Measurements from ENCODE around the gene TSEN2.
"Not testable (repeated sequence)": the region's sequence is repeated elsewhere in the genome, so short reads cannot be mapped to it uniquely, and the experiment has no call there.

The TSEN2 gene

DNA sequence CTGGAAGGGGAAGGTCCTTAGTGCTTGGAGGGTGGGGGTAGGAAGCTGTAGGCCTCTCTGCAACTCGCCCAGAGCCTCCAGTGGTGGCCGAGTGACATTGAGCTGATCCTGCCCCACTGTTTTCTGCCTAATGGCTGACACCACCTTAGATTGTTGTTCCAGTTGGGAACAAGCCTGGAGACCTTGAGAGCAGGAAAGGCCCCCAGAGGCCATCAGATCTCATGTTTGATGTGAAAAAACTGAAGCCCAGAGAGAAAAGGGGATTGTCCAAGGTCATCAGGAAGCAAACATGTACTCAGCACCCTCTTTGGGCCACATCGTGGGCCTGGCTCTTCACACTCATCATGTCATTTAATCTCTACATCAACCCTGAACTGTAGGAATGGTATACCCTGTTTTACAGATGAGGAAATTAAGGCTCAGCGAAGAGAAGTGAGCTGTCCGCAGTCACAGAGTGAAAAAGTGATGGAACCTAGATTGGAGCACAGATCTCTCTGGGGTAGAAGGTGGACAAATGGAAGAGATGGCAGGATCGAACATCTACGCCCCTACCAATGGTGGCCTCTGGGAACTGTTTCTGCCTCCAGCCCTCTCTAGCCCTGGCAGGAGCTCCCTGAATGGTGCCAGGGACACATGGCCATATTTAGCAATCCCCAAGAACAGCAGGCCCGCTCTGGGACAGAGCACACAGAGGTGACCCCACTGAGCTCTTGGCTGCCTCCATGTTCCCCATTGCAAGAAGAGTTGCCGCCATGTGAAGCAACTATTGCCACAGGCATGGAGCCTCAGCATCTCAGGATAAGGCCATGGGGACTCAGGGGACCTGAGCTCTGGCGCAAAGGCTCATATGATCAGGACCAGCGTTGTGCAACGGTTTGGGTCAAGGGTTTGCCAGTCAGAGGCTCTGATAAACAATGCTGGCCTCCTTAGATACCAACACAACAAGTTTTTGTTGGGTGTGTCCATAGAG lies 31.6 kb upstream of the TSEN2 start:
- no peak for DNase-seq

- DNase-seq = no peak
Observed at GRCh38 chr3:12454076-12454815, 30.0 kb upstream of the TSEN2 start.

GRCh38 chr3:12454816-12455121 lies 29.5 kb upstream of the TSEN2 start:
- no peak for DNase-seq

DNA sequence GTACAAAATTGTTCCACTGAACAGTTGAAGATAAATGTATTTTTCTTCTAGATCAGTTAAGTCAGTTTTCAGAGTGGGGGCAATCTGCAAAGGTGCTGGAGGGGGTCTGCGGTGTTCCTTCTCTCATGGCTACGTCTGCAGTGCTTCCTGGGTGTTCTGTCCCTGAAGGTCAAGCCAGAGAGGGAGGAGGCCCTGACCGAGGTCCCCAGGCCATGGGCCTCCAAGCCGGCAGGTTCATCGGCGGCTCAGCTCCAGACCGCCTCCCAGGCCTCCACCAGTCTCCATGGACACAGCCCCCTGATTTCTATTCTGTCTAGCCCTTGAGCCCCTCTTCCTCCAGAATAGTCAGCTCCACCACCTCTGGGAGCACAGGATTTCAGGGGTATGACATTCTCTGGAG lies 28.5 kb upstream of the TSEN2 start:
- DNase-seq = no peak

GRCh38 chr3:12456441-12456840 lies 27.8 kb upstream of the TSEN2 start:
- no peak for DNase-seq

DNA sequence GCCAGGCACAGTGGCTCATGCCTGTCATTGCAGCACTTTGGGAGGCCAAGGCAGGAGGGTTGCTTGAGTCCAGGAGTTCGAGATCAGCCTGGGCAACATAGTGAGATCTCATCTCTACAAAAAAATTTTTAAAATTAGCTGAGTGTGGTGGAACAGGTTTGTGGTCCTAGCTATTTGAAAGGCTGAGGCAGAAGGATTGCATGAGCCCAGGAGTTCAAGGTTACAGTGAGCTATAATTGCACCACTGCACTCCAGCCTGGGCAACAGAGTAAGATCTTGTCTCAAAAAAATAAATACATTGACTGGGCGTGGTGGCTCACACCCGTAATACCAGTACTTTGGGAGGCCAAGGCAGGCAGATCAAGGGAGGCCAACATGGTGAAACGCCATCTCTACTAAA lies 26.9 kb upstream of the TSEN2 start:
- not testable (repeated sequence) for DNase-seq

DNA sequence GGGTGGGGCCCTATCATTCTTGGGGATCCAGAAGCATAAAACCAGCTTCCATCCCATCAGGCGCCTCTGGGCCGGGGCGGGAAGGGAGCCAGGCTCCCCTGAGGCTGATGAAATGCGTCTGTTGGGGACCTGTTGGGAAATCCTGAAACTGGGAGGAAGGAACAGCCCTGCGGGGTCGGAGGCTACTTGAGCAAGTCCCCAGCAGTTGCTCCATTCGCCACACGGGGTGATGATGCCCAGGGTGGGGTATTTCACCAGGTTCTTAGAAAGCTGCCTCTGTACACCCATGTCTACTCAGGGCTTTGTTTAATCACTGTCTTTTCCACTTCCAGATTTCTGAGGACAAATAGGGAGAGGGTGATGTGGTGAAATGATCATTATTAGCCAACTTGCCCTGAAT lies 25.4 kb upstream of the TSEN2 start:
- no peak for DNase-seq

DNA sequence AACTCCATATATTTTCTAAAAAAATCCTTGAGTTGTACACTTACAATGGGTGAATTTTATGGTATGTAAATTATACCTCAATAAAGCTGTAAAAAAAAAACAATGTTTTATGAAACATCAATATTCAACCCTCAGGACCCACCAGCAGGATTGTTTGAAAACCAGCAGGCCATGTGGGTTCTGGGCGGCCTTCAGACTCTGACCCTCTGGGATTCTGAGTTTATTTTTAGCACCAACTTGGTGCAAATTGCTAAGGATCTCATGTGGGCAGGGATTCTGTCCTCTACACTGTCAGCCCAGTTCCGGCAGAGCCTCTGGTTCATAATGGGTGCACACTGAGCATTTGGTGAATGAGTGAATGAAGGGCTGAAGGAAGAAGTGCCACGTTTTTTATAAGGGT lies 24.2 kb upstream of the TSEN2 start:
- DNase-seq = no peak

DNA sequence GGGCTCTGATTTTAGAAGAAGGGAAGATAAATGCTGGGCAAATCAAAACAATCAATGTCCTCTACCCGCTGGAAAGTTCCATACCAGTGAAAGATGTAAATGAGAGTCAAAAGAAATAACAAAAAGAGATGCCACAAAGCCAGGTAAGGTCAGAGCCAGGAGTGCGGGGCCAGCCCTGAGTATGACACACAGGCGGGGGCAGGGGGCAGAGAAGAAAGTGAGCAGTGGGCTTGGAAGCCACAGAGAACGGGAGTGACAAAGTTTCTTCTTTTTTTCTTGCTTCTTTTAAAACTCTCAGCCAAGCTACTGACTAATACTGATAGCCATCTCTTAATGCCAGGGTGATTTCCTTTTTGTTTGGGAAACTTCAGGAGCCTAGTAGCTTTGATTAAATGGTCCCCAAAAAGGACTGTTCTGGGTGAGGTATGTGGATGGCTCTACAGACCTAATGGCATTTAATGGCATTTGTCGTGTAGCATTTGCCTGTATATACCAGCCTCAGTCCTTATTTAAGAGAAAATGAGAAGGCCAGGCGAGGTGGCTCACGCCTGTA lies 23.1 kb upstream of the TSEN2 start:
- no peak for DNase-seq

GRCh38 chr3:12462159-12462947 lies 21.9 kb upstream of the TSEN2 start:
- peak in 3 of 6 experiments; percentile 4 to 38 (median 37) for DNase-seq

DNA sequence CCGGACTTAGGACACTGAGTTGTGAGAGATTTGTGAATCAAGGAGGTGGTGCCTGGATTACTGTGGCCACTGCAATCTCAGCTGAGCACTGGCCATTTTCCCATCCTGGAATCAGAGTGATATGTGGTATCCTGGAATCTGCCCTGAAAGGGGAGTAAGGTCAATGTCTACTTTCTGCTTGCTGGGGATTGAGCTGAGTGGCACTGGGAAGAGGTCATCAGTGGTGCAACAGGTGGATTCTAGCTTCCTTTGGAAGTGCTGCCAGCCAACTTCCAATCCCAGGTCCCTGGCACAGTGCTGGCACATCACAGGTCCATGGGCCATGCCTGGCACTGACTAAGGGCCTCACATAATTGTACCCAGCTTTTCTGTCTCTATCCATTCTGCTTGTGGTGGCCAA lies 20.6 kb upstream of the TSEN2 start:
- no peak for DNase-seq

- no peak for DNase-seq
Observed at GRCh38 chr3:12464181-12464580, 20.1 kb upstream of the TSEN2 start.

GRCh38 chr3:12465151-12465835 lies 19.0 kb upstream of the TSEN2 start:
- no peak for DNase-seq

DNA sequence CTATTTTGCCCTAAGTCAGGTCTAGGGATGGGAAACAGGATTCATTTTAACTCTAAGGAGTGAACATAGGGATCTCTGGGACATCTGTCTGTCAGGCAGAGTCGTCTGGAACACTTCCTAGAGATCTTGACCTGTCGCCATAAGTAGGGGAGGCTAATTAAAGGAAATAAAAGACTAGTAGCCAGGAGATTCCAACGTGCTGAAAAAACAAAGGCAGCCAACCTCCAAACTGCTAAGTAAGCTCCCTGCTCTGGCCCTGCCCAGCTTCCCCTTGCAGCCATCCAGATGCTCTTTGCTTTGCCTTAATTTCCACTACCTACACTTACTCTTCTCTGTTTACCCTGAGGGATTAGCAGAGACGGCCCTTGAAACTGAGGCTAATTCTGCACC lies 18.4 kb upstream of the TSEN2 start:
- DNase-seq = no peak

GRCh38 chr3:12467746-12468145 lies 16.5 kb upstream of the TSEN2 start:
- DNase-seq = no peak

DNA sequence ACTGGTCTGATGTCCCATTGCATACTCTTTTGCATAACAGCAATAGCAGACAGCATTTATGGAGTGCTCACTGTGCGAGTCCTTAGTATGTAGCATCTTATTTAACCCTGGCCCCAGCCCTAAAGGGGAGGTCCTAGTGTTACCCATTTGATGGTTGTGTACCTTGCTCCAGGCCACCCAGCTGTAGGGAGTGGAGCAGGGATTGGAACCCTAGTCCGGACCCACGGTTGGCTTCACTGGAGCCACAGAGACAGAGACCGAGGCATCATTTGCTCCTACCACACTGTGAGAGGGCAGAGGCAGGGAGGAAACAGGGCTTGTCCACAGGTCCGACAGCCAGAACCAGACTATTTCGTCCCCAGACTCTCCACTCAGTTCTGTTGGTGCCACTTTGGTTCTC lies 16.0 kb upstream of the TSEN2 start:
- DNase-seq = no peak

DNA sequence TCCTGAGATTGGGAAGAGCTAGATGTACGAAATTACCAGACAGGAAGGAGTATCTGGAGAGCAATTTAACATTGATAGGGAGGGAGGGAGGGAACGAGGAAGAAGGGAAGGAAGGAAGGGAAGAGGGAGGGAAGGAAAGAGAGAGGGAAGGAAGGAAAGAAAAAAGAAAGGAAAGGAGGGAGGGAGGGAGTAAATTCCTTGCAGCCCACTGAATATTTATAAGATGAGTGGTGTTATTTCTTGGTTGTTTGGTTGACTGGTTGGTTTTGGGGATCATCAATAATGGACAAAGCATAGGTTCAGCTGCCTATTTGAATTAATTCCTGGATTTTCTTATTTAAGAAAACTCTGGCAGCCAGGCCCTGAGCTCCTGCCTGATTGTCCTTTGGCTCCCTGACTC lies 15.5 kb upstream of the TSEN2 start:
- DNase-seq = no peak

DNA sequence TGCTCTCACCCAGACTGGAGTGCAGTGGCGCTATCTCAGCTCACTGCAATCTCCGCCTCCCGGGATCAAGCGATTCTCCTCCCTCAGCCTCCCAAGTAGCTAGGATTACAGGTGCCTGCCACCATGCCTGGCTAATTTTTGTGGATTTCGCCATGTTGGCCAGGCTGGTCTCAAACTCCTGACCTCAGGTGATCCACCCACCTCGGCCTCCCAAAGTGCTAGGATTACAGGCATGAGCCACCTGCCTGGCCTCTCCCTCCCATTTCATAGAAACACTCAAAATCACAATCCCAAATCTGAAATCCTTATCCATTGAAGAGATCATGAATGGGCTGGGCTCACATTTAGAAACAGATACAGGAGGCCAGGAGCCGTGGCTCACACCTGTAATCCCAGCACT lies 15.1 kb upstream of the TSEN2 start:
- DNase-seq = not testable (repeated sequence)

GRCh38 chr3:12470111-12470510 lies 14.2 kb upstream of the TSEN2 start:
- no peak for DNase-seq

GRCh38 chr3:12470680-12471079 lies 13.6 kb upstream of the TSEN2 start:
- no peak for DNase-seq

- no peak for DNase-seq
Observed at GRCh38 chr3:12471241-12471640, 13.0 kb upstream of the TSEN2 start.

GRCh38 chr3:12472000-12472610 lies 12.2 kb upstream of the TSEN2 start:
- DNase-seq = no peak
